ENCODE measurements around the gene TMEM31.

DNA sequence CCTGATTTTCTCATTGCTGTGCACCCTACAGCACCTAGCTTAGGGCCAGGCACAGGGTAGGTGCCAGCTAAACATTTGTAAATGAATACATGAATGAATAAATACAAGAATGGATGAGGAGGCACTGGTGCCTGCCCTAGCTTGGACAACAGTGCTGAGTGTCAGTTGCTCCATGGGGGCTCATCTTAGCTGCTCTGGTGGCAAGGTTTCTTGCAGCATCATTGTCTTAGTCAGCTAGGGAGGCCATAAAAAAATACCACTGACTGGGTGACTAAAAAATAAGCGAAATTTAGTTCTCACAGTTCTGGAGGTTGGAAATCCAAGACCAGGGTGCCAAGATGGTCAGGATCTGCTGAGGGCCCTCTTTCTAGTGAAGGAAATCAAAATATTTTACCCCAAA lies 31.2 kb downstream of the TMEM31 start:
- TF ChIP-seq, protein P1, sequence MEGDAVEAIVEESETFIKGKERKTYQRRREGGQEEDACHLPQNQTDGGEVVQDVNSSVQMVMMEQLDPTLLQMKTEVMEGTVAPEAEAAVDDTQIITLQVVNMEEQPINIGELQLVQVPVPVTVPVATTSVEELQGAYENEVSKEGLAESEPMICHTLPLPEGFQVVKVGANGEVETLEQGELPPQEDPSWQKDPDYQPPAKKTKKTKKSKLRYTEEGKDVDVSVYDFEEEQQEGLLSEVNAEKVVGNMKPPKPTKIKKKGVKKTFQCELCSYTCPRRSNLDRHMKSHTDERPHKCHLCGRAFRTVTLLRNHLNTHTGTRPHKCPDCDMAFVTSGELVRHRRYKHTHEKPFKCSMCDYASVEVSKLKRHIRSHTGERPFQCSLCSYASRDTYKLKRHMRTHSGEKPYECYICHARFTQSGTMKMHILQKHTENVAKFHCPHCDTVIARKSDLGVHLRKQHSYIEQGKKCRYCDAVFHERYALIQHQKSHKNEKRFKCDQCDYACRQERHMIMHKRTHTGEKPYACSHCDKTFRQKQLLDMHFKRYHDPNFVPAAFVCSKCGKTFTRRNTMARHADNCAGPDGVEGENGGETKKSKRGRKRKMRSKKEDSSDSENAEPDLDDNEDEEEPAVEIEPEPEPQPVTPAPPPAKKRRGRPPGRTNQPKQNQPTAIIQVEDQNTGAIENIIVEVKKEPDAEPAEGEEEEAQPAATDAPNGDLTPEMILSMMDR (IDR thresholded peaks at IDR 0.05; ENCODE audit: borderline replicate concordance, extremely low read depth, low read length, poor library complexity, severe bottlenecking) = no peak
- no peak for TF ChIP-seq EZH2 (IDR thresholded peaks at IDR 0.05; ENCODE audit: borderline replicate concordance, low read depth, low read length, severe bottlenecking)
